Choroid plexus epithelial cell (primary cell): ENCODE data around the gene CD4.

Experiments
- DNase-seq: peaks from one replicate; pipeline ENCODE4 v3.0.0-alpha.2; 2010; ENCODE audit warnings: low read depth
- H3K4me3 ChIP-seq: 2 replicates; pipeline ENCODE4 v1.5.1; 2011; ENCODE audit warnings: low read depth, mild to moderate bottlenecking, control low read depth, low read length, moderate library complexity
- CTCF ChIP-seq: conservative IDR thresholded peaks from 2 replicates; pipeline ENCODE4 v1.5.1; 2011; ENCODE audit warnings: low read depth, mild to moderate bottlenecking, control low read depth, inconsistent platforms, low read length, moderate library complexity

Gene CD4

GRCh38 chr12:6819106-6820030 is 30.0 kb downstream of the CD4 start:
- TF ChIP-seq CTCF = no peak
- no peak for DNase-seq
- no peak overlapping the region for H3K4me3 ChIP-seq

- no peak for TF ChIP-seq CTCF
- DNase-seq = no peak
- no peak overlapping the region for H3K4me3 ChIP-seq
Measured at GRCh38 chr12:6820166-6820565, 30.8 kb downstream of the CD4 start.

GRCh38 chr12:6821591-6822425 is 32.5 kb downstream of the CD4 start, which contains the start of gene GPR162:
Gene GPR162, plus strand, starts transcription at chr12:6821821. Its CDS starts 2,078 bp downstream, at chr12:6823899.
- peak; percentile 62 for DNase-seq
- no peak for TF ChIP-seq CTCF
- H3K4me3 ChIP-seq = peak within 1 kb of the TSS; percentile 58

GRCh38 chr12:6822426-6823135 is 33.3 kb downstream of the CD4 start:
- TF ChIP-seq CTCF = no peak
- no peak for DNase-seq
- H3K4me3 ChIP-seq = peak overlapping the region; percentile 58

- no peak overlapping the region for H3K4me3 ChIP-seq
- TF ChIP-seq CTCF = no peak
- no peak for DNase-seq
Measured at GRCh38 chr12:6823182-6824084, 34.1 kb downstream of the CD4 start.
